B cell (primary cell): ENCODE results near the gene TREH. TPM values are rescaled to one million over a fixed set of nuclear protein-coding genes. Genes with fewer than 3 reads are reported as not detected.

ENCODE experiments used
- ATAC-seq: fragments of 200-7000 bp; cut with Tn5 transposase; one replicate; pipeline ENCODE4 v1.10.0; 2021; ENCODE audit warnings: low read depth, mild to moderate bottlenecking, moderate number of reproducible peaks, moderate library complexity
- CTCF ChIA-PET: fragments of 350-600 bp; sonication (Branson Sonifier 250); formaldehyde crosslinking; loops from one replicate; lab custom pipeline; 2021; ENCODE audit warnings: antibody characterized with exemption, inconsistent platforms; lab: Charles Lee
- POLR2A ChIA-PET: fragments of 350-600 bp; sonication (Branson Sonifier 250); formaldehyde crosslinking; loops from one replicate; lab custom pipeline; 2021; ENCODE audit warnings: antibody characterized with exemption; lab: Charles Lee
- DNase-seq: peaks from one replicate; pipeline ENCODE4 v3.0.0; 2013
- H2AFZ ChIP-seq: 2 replicates; pipeline ENCODE4 v1.6.1; 2012; ENCODE audit warnings: mild to moderate bottlenecking, low read depth, low read length; ENCODE audit not compliant: insufficient read depth, poor library complexity, severe bottlenecking
- H3K27ac ChIP-seq, 2 donors: 1 replicate in 1 of 2; 2 replicates in 1 of 2; pipeline ENCODE4 v1.5.1; 2012 to 2013; ENCODE audit warnings: low read length in 2 of 2, mild to moderate bottlenecking in 2 of 2, moderate library complexity in 1 of 2
- H3K27me3 ChIP-seq, 4 experiments: fragments of 200-600 bp in 1 of 4; sonication (generic) in 1 of 4; replicated peaks in 1 of 4; 1 replicate in 2 of 4; 2 replicates in 2 of 4; pipeline versions ENCODE4 v1.6.1 to v1.7.0; 2013 to 2016; ENCODE audit warnings: low read length in 3 of 4, mild to moderate bottlenecking in 2 of 4, mixed read lengths in 1 of 4, moderate library complexity in 1 of 4; ENCODE audit not compliant: insufficient read depth in 4 of 4, control insufficient read depth in 3 of 4; ENCODE audit errors: control extremely low read depth in 1 of 4
- H3K36me3 ChIP-seq, 2 experiments: replicated peaks in 1 of 2; 1 replicate in 1 of 2; 2 replicates in 1 of 2; pipeline versions ENCODE4 v1.6.1 to v1.7.1; 2013; ENCODE audit warnings: low read length in 1 of 2; ENCODE audit not compliant: insufficient read depth in 2 of 2, control insufficient read depth in 1 of 2; ENCODE audit errors: control extremely low read depth in 1 of 2, extremely low read depth in 1 of 2
- H3K4me1 ChIP-seq, 2 donors: fragments of 200-600 bp in 1 of 2; sonication (generic) in 1 of 2; 1 replicate in 1 of 2; 2 replicates in 1 of 2; pipeline versions ENCODE4 v1.5.1 to v1.6.1; 2013 to 2017; ENCODE audit warnings: low read length in 2 of 2; ENCODE audit not compliant: control insufficient read depth in 2 of 2, insufficient read depth in 2 of 2
- H3K4me2 ChIP-seq: replicated peaks from 2 replicates; pipeline ENCODE3; 2012; ENCODE audit warnings: mild to moderate bottlenecking, low read depth, low read length; ENCODE audit not compliant: poor library complexity, severe bottlenecking
- H3K4me3 ChIP-seq, 5 experiments: fragments of 200-600 bp in 1 of 5; sonication (generic) in 1 of 5; 1 replicate in 3 of 5; 2 replicates in 2 of 5; pipeline versions ENCODE4 v1.5.1 to v1.7.0; 2011 to 2016; ENCODE audit warnings: low read length in 4 of 5, mild to moderate bottlenecking in 4 of 5, low read depth in 2 of 5, control low read depth in 1 of 5, moderate library complexity in 1 of 5; ENCODE audit not compliant: insufficient read depth in 1 of 5; ENCODE audit errors: control extremely low read depth in 1 of 5, extremely low read depth in 1 of 5
- H3K79me2 ChIP-seq: fragments of 200-600 bp; sonication (generic); one replicate; pipeline ENCODE4 v1.6.0; 2016; ENCODE audit warnings: low read length; ENCODE audit not compliant: control insufficient read depth, insufficient read depth
- H3K9ac ChIP-seq: fragments of 200-600 bp; sonication (generic); 2 replicates; pipeline ENCODE4 v1.6.1; 2017; ENCODE audit warnings: mild to moderate bottlenecking, low read length, moderate library complexity
- H3K9me3 ChIP-seq, 3 donors: one replicate each; pipeline versions ENCODE4 v1.6.1 to v1.7.1; 2013; ENCODE audit warnings: low read length in 2 of 3; ENCODE audit not compliant: control insufficient read depth in 2 of 3, insufficient read depth in 1 of 3; ENCODE audit errors: control extremely low read depth in 1 of 3
- H4K20me1 ChIP-seq: 2 replicates; pipeline ENCODE4 v1.6.0; 2012; ENCODE audit warnings: mild to moderate bottlenecking, low read length; ENCODE audit not compliant: insufficient read depth, control insufficient read depth, poor library complexity, severe bottlenecking
- H3K27ac Mint-ChIP-seq: one replicate; pipeline ENCODE4 v1.8.0; 2021; ENCODE audit warnings: mixed read lengths
- H3K27me3 Mint-ChIP-seq: one replicate; pipeline ENCODE4 v1.8.0; 2021; ENCODE audit warnings: mixed read lengths
- H3K4me1 Mint-ChIP-seq: one replicate; pipeline ENCODE4 v1.8.0; 2021; ENCODE audit warnings: mixed read lengths
- H3K4me3 Mint-ChIP-seq: one replicate; pipeline ENCODE4 v1.8.0; 2021; ENCODE audit warnings: mixed read lengths
- H3K9me3 Mint-ChIP-seq: one replicate; pipeline ENCODE4 v1.8.0; 2022; ENCODE audit warnings: mixed read lengths; ENCODE audit not compliant: insufficient read depth
- EZH2 ChIP-seq: IDR thresholded peaks from 2 replicates; pipeline ENCODE4 v1.6.1; 2012; ENCODE audit warnings: borderline replicate concordance, low read depth, mild to moderate bottlenecking, moderate library complexity, low read length; ENCODE audit not compliant: insufficient read depth, poor library complexity, severe bottlenecking
- WGBS: methylation state at CpG from one replicate; pipeline ENCODE4 v1.1.5; 2013; ENCODE audit warnings: missing lambda C conversion rate; ENCODE audit not compliant: insufficient coverage; 5-methylcytosine and 5-hydroxymethylcytosine counted together
- intact Hi-C: fragments of 100-400 bp; cut with micrococcal nuclease; formaldehyde crosslinking; loops from one replicate; pipeline ENCODE4 v1.10.0; 2022
- polyA plus RNA-seq: library from polyadenylated mRNA; depleted of rRNA; stranded (reverse); fragments of >200 nt; gene quantifications from 2 replicates; pipeline ENCODE4 v1.2.3, GENCODE V29; 2012
- total RNA-seq, 2 donors: library from RNA; stranded (reverse); fragments of 120-200 nt in 1 of 2; gene quantifications; 1 replicate in 1 of 2; 2 replicates in 1 of 2; pipeline versions ENCODE4 v1.2.3 to v1.2.4, GENCODE V29; 2013 to 2022
- TF ChIP-seq, protein P1 (sequence below): fragments of 200-600 bp; IDR thresholded peaks from one replicate; pipeline ENCODE4 v1.8.0; 2022; ENCODE audit warnings: antibody characterized with exemption, mild to moderate bottlenecking

Gene TREH
- total and polyA plus RNA-seq, 2 donors (not counting 1 experiment from before 2014, with no cell fraction given) = not detected

DNA sequence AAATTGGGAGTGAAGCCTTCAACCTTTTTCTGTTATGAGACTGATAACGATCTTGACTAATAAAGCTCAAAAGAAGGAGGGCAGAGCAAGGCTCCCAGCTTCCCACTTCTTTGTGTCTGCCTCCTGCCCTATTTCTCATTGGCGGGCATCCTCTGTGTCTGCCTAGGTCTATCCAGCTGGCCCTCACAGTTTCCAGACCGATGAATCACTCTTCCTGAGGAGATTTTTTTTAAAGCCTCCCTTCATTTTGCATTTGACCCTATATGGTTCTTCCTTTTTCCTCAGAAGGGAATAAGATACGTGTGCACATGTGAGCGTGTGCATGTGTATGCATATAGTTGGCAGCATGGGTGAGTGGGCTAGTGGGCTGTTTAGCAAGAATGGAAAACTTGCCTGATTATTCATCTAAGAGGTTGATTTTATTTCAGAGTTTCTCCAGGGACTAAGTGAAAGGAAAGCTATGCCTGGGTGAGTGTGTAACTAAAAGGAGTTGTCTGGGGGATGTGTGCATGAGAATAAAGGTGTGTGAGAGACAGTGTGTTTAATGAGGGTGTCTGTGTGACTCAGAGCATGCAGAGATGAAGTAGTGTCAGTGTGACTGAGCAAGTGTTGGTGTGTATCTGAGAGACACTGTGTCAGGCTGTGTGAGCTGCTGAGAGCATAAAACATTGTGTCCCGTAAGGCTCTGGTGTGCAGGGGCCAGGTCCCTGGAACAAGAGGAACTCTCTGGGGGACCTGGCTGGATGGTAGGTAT is 59.8 kb downstream of the TREH start:
- peaks cover 0 to 25% (median 12%) of the 10 kb centered on the region in 4 experiments for H3K27me3 ChIP-seq
- Mint-ChIP-seq H3K9me3 (no peaks in the 10 kb centered on the region), H3K27me3 (peaks cover 34% of the 10 kb centered on the region), H3K4me3 (peak overlapping the region; percentile 3), H3K27ac (no peak overlapping the region), H3K4me1 (peaks cover 14% of the 10 kb centered on the region)
- H3K27ac ChIP-seq = no peak overlapping the region
- ATAC-seq = no peak
- peaks cover 8 to 12% of the 10 kb centered on the region in 2 donors for H3K4me1 ChIP-seq
- ChIA-PET POLR2A (no interaction called here), CTCF (interaction anchor here (0.7 kb wide), 1 partner anchor 27 kb away, joined by 3 read pairs; no protein-coding TSS in a partner anchor)
- H4K20me1 ChIP-seq = no peaks in the 10 kb centered on the region
- H3K79me2 ChIP-seq = no peaks in the 10 kb centered on the region
- H3K36me3 ChIP-seq = no peaks in the 10 kb centered on the region
- no peaks in the 10 kb centered on the region for H3K9me3 ChIP-seq
- no peak overlapping the region for H3K4me3 ChIP-seq
- H3K9ac ChIP-seq = no peak overlapping the region
- 100% methylated on average over 6 of the region's 6 CpGs for WGBS
- H2AFZ ChIP-seq = no peak overlapping the region
- intact Hi-C loops = no loop called here
- no peak for DNase-seq
- TF ChIP-seq, protein P1, sequence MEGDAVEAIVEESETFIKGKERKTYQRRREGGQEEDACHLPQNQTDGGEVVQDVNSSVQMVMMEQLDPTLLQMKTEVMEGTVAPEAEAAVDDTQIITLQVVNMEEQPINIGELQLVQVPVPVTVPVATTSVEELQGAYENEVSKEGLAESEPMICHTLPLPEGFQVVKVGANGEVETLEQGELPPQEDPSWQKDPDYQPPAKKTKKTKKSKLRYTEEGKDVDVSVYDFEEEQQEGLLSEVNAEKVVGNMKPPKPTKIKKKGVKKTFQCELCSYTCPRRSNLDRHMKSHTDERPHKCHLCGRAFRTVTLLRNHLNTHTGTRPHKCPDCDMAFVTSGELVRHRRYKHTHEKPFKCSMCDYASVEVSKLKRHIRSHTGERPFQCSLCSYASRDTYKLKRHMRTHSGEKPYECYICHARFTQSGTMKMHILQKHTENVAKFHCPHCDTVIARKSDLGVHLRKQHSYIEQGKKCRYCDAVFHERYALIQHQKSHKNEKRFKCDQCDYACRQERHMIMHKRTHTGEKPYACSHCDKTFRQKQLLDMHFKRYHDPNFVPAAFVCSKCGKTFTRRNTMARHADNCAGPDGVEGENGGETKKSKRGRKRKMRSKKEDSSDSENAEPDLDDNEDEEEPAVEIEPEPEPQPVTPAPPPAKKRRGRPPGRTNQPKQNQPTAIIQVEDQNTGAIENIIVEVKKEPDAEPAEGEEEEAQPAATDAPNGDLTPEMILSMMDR = no peak
- TF ChIP-seq EZH2 = no peak
- no peak overlapping the region for H3K4me2 ChIP-seq

DNA sequence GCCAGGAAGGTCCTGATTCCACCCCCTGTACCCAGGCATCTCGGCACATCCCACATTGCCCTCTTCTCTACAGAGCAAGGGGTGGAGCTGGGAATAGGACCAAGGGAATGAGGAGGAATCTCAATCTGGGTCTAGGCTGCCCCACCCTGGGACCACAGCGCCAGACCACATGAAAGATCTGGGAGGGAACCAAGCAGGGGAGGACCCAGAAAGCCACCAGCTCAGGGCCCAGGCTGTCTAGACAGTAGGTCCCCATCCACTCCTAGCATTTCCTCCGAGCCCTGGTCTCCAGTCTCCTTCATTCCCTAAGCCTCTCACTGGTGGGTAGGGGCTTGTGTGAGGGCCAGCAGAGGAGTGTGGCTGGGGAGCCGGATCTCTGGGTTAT is 60.5 kb downstream of the TREH start:
- Histone ChIP-seq H3K9me3 (no peaks in the 10 kb centered on the region), H3K27ac (no peak overlapping the region), H4K20me1 (no peaks in the 10 kb centered on the region), H2AFZ (no peak overlapping the region), H3K4me1 (peaks cover 8 to 12% of the 10 kb centered on the region in 2 donors), H3K27me3 (peaks cover 0 to 32% (median 15%) of the 10 kb centered on the region in 4 experiments), H3K79me2 (no peaks in the 10 kb centered on the region), H3K36me3 (no peaks in the 10 kb centered on the region), H3K4me3 (no peak overlapping the region), H3K4me2 (no peak overlapping the region), H3K9ac (no peak overlapping the region)
- CTCF ChIA-PET = no interaction called here
- no peak for DNase-seq
- H3K4me1 Mint-ChIP-seq = peaks cover 14% of the 10 kb centered on the region
- intact Hi-C loops = no loop called here
- no peak overlapping the region for H3K4me3 Mint-ChIP-seq
- POLR2A ChIA-PET = no interaction called here
- no peak overlapping the region for H3K27ac Mint-ChIP-seq
- H3K27me3 Mint-ChIP-seq = peaks cover 38% of the 10 kb centered on the region
- no peaks in the 10 kb centered on the region for H3K9me3 Mint-ChIP-seq
- no peak for ATAC-seq
- WGBS = no CpG with 5 or more reads among the region's 4 CpGs
- no peak for TF ChIP-seq EZH2
- TF ChIP-seq, protein P1 = no peak
